Measurements from ENCODE around the gene ZMYM2. TPM values are rescaled to one million over a fixed set of nuclear protein-coding genes. Genes with fewer than 3 reads are reported as not detected.
A peak's percentile ranks its signal among the peaks of the same experiment; 100 is the strongest.

The ZMYM2 gene
- total and polyA plus RNA-seq, 2 of the 13 experiments (the other 11 are each of a cell fraction or from before 2014, with no cell fraction given), result 22.4 to 40.8 TPM

GRCh38 chr13:19959831-19960652, 1.5 kb downstream of the ZMYM2 start (continued):
- peak; percentile 60; the same call in 1 of the 2 replicates for TF ChIP-seq CEBPB (IDR thresholded peaks at IDR 0.05; ENCODE audit: borderline replicate concordance, low read depth, low read length)
- TF ChIP-seq ATF6 (CRISPR knock-in tag; conservative IDR thresholded peaks at IDR 0.05), result no peak
- 0 out of 2 replicates have a peak, but pooled peaks have one; percentile 23 for TF ChIP-seq ZNF619 (CRISPR knock-in tag; IDR thresholded peaks at IDR 0.05)
- TF ChIP-seq ZBTB1 (CRISPR knock-in tag; IDR thresholded peaks at IDR 0.05; ENCODE audit: borderline replicate concordance), result no peak
- TF ChIP-seq FOSL2 (CRISPR knock-in tag; IDR thresholded peaks at IDR 0.05), result no peak
- TF ChIP-seq, protein P1, sequence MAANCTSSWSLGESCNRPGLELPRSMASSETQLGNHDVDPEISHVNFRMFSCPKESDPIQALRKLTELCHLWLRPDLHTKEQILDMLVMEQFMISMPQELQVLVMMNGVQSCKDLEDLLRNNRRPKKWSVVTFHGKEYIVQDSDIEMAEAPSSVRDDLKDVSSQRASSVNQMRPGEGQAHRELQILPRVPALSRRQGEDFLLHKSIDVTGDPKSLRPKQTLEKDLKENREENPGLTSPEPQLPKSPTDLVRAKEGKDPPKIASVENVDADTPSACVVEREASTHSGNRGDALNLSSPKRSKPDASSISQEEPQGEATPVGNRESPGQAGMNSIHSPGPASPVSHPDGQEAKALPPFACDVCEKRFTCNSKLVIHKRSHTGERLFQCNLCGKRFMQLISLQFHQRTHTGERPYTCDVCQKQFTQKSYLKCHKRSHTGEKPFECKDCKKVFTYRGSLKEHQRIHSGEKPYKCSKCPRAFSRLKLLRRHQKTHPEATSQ (CRISPR knock-in tag; IDR thresholded peaks at IDR 0.05; ENCODE audit: borderline replicate concordance), result no peak
- TF ChIP-seq, protein P2, sequence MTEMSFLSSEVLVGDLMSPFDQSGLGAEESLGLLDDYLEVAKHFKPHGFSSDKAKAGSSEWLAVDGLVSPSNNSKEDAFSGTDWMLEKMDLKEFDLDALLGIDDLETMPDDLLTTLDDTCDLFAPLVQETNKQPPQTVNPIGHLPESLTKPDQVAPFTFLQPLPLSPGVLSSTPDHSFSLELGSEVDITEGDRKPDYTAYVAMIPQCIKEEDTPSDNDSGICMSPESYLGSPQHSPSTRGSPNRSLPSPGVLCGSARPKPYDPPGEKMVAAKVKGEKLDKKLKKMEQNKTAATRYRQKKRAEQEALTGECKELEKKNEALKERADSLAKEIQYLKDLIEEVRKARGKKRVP (CRISPR knock-in tag; IDR thresholded peaks at IDR 0.05), result peak in 1 of 2 experiments; percentile 43; a peak in 1 of 4 replicates
- TF ChIP-seq, protein P3, sequence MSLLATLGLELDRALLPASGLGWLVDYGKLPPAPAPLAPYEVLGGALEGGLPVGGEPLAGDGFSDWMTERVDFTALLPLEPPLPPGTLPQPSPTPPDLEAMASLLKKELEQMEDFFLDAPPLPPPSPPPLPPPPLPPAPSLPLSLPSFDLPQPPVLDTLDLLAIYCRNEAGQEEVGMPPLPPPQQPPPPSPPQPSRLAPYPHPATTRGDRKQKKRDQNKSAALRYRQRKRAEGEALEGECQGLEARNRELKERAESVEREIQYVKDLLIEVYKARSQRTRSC (CRISPR knock-in tag; IDR thresholded peaks at IDR 0.05; ENCODE audit: low read depth), result no peak
- 0 out of 2 replicates have a peak, but pooled peaks have one; percentile 13 for TF ChIP-seq FOSL1 (CRISPR knock-in tag; IDR thresholded peaks at IDR 0.05; ENCODE audit: borderline replicate concordance)
- TF ChIP-seq SMYD3 (CRISPR knock-in tag; IDR thresholded peaks at IDR 0.05), result 0 out of 2 replicates have a peak, but pooled peaks have one; percentile 36
- no peak for TF ChIP-seq ZNF343 (CRISPR knock-in tag; IDR thresholded peaks at IDR 0.05)
- no peak for TF ChIP-seq ZNF883 (CRISPR knock-in tag; IDR thresholded peaks at IDR 0.05; ENCODE audit: not compliant biosample characterization)
- TF ChIP-seq ZMAT3 (CRISPR knock-in tag; conservative IDR thresholded peaks at IDR 0.05), result no peak
- TF ChIP-seq ZNF160 (CRISPR knock-in tag; IDR thresholded peaks at IDR 0.05), result no peak
- TF ChIP-seq SOX5 (CRISPR knock-in tag; IDR thresholded peaks at IDR 0.05; ENCODE audit: borderline replicate concordance), result peak; percentile 22; the same call in 1 of the 2 replicates
- TF ChIP-seq, protein P4, sequence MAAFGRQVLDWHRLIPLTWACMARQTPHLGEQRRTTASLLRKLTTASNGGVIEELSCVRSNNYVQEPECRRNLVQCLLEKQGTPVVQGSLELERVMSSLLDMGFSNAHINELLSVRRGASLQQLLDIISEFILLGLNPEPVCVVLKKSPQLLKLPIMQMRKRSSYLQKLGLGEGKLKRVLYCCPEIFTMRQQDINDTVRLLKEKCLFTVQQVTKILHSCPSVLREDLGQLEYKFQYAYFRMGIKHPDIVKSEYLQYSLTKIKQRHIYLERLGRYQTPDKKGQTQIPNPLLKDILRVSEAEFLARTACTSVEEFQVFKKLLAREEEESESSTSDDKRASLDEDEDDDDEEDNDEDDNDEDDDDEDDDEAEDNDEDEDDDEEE (CRISPR knock-in tag; IDR thresholded peaks at IDR 0.05), result no peak
- no peak for TF ChIP-seq SOX13 (IDR thresholded peaks at IDR 0.05)
- peak in 1 of 2 experiments; percentile 24; a peak in 1 of 4 replicates for TF ChIP-seq SOX13 (CRISPR knock-in tag; conservative IDR thresholded peaks at IDR 0.05 in 1 of 2, IDR thresholded peaks at IDR 0.05 in 1 of 2)
- no peak for TF ChIP-seq RXRA (CRISPR knock-in tag; IDR thresholded peaks at IDR 0.05)
- TF ChIP-seq KMT2A (CRISPR knock-in tag; IDR thresholded peaks at IDR 0.05), result peak; percentile 67; the same call in 1 of the 2 replicates
- no peak for TF ChIP-seq ZNF552 (CRISPR knock-in tag; IDR thresholded peaks at IDR 0.05; ENCODE audit: borderline replicate concordance)
- no peak for TF ChIP-seq ZNF468 (CRISPR knock-in tag; IDR thresholded peaks at IDR 0.05)
- no peak for TF ChIP-seq ZNF839 (CRISPR knock-in tag; IDR thresholded peaks at IDR 0.05; ENCODE audit: borderline replicate concordance)
- peak; percentile 87 for TF ChIP-seq XRCC5 (optimal IDR thresholded peaks at IDR 0.05; ENCODE audit: low read length)
